PC-3 (cell line): ENCODE results near the gene DNAH1. TPM values are rescaled to one million over a fixed set of nuclear protein-coding genes. Genes with fewer than 3 reads are reported as not detected.
A peak's percentile ranks its signal among the peaks of the same experiment; 100 is the strongest.

Experiments
- ATAC-seq: fragments of 200-7000 bp; cut with Tn5 transposase; 2 replicates; pipeline ENCODE4 v1.9.1; 2020; ENCODE audit warnings: mild to moderate bottlenecking, moderate library complexity
- Bru-seq: library from RNA; stranded (reverse); fragments of 400-500 nt; gene quantifications from one replicate; lab custom pipeline; 2021; lab: Mats Ljungman, UMichigan
- BruChase-seq, 2 experiments: library from RNA; stranded (reverse); fragments of 400-500 nt; gene quantifications; one replicate each; lab custom pipeline; 2021; lab: Mats Ljungman, UMichigan
- BruUV-seq: library from RNA; stranded (reverse); fragments of 400-500 nt; replicated peaks from 2 replicates; lab custom pipeline; 2021; lab: Mats Ljungman, UMichigan
- CTCF ChIA-PET: fragments of 300-600 bp; sonication (Branson Sonifier 250); formaldehyde crosslinking; loops from one replicate; lab custom pipeline; 2022; ENCODE audit warnings: antibody characterized with exemption; lab: Charles Lee
- POLR2A ChIA-PET: fragments of 300-600 bp; sonication (Branson Sonifier 250); formaldehyde crosslinking; loops from one replicate; lab custom pipeline; 2022; ENCODE audit warnings: antibody characterized with exemption; ENCODE audit not compliant: unreplicated experiment; lab: Charles Lee
- DNase-seq: peaks from one replicate; pipeline ENCODE4 v3.0.0-alpha.2; 2015
- H2AFZ ChIP-seq: fragments of 300-600 bp; sonication (generic); 2 replicates; pipeline ENCODE4 v1.6.0; 2016; ENCODE audit warnings: antibody characterized with exemption, low read length
- H3F3A ChIP-seq: fragments of 300-600 bp; sonication (generic); one replicate; pipeline ENCODE4 v1.6.0; 2017; ENCODE audit warnings: antibody characterized with exemption, low read length, control low read depth, mild to moderate bottlenecking; ENCODE audit not compliant: unreplicated experiment
- H3K27ac ChIP-seq: fragments of 300-600 bp; sonication (generic); 2 replicates; pipeline ENCODE4 v1.5.1; 2016; ENCODE audit warnings: mild to moderate bottlenecking, low read length
- H3K27me3 ChIP-seq: fragments of 300-600 bp; sonication (generic); 2 replicates; pipeline ENCODE4 v1.6.1; 2016; ENCODE audit warnings: low read length, mixed read lengths
- H3K36me3 ChIP-seq: fragments of 300-600 bp; sonication (generic); 2 replicates; pipeline ENCODE4 v1.6.1; 2016; ENCODE audit warnings: low read depth, mixed run types, low read length, mixed read lengths
- H3K4me1 ChIP-seq: fragments of 300-600 bp; sonication (generic); 2 replicates; pipeline ENCODE4 v1.5.1; 2016; ENCODE audit warnings: low read length; ENCODE audit not compliant: insufficient read depth
- H3K4me2 ChIP-seq: fragments of 300-600 bp; sonication (generic); 2 replicates; pipeline ENCODE4 v1.6.0; 2016; ENCODE audit warnings: low read length
- H3K4me3 ChIP-seq: fragments of 300-600 bp; sonication (generic); 2 replicates; pipeline ENCODE4 v1.5.1; 2016; ENCODE audit warnings: mild to moderate bottlenecking, low read length, mixed read lengths
- H3K79me2 ChIP-seq: fragments of 300-600 bp; sonication (generic); 2 replicates; pipeline ENCODE4 v1.6.1; 2017; ENCODE audit warnings: low read length, mixed read lengths
- H3K9ac ChIP-seq: fragments of 300-600 bp; sonication (generic); 2 replicates; pipeline ENCODE4 v1.6.0; 2016; ENCODE audit warnings: mild to moderate bottlenecking, low read length
- H3K9me2 ChIP-seq: fragments of 300-600 bp; sonication (generic); replicated peaks from 2 replicates; pipeline ENCODE4 v1.6.1; 2016; ENCODE audit warnings: mixed run types, low read length, mixed read lengths
- H3K9me3 ChIP-seq: fragments of 300-600 bp; sonication (generic); 2 replicates; pipeline ENCODE4 v1.6.1; 2016; ENCODE audit warnings: low read length, mixed read lengths
- H4K20me1 ChIP-seq: fragments of 300-600 bp; sonication (generic); 2 replicates; pipeline ENCODE4 v1.6.1; 2016; ENCODE audit warnings: low read length, mixed read lengths
- EZH2 ChIP-seq: fragments of 300-600 bp; sonication (generic); IDR thresholded peaks from one replicate; pipeline ENCODE4 v1.6.1; 2017; ENCODE audit warnings: antibody characterized with exemption, mild to moderate bottlenecking, low read length; ENCODE audit not compliant: unreplicated experiment
- EZH2phosphoT487 ChIP-seq: fragments of 300-600 bp; sonication (generic); IDR thresholded peaks from 2 replicates; pipeline ENCODE4 v1.6.1; 2018; ENCODE audit warnings: mild to moderate bottlenecking, antibody characterized with exemption, low read length, borderline replicate concordance
- intact Hi-C: fragments of 100-400 bp; cut with micrococcal nuclease; formaldehyde crosslinking; loops from 2 replicates; pipeline ENCODE4 v1.9.0; 2023
- long read RNA-seq: library from polyadenylated mRNA; unstranded; transcript quantifications from one replicate; pipeline ENCODE4 v2.0.0, GENCODE V29; 2021; ENCODE audit not compliant: unreplicated experiment
- total RNA-seq: library from RNA; depleted of rRNA; stranded (reverse); fragments of >200 nt; gene quantifications from 2 replicates; pipeline ENCODE4 v1.2.3, GENCODE V29; 2014; rRNA removed
- TF ChIP-seq, protein P1 (sequence below): fragments of 300-600 bp; sonication (generic); conservative IDR thresholded peaks from 2 replicates; pipeline ENCODE4 v1.5.1; 2017; ENCODE audit warnings: antibody characterized with exemption, low read depth, mild to moderate bottlenecking, low read length

Gene DNAH1
- total RNA-seq (2.2 and 3.3 TPM in 2 replicates), Bru-seq, nascent RNA (percentile 53 among the genes with signal in this experiment), BruChase-seq, experiment 1, labeled RNA remaining after a 6-hour chase (percentile 61 among the genes with signal in this experiment), BruChase-seq, experiment 2, labeled RNA remaining after a 2-hour chase (percentile 67 among the genes with signal in this experiment)
- long read RNA-seq, partial matches to known transcripts, result 11 of 17 reads
- long read RNA-seq, other reads (novel, unspliced or antisense), result 6 of 17 reads

DNA sequence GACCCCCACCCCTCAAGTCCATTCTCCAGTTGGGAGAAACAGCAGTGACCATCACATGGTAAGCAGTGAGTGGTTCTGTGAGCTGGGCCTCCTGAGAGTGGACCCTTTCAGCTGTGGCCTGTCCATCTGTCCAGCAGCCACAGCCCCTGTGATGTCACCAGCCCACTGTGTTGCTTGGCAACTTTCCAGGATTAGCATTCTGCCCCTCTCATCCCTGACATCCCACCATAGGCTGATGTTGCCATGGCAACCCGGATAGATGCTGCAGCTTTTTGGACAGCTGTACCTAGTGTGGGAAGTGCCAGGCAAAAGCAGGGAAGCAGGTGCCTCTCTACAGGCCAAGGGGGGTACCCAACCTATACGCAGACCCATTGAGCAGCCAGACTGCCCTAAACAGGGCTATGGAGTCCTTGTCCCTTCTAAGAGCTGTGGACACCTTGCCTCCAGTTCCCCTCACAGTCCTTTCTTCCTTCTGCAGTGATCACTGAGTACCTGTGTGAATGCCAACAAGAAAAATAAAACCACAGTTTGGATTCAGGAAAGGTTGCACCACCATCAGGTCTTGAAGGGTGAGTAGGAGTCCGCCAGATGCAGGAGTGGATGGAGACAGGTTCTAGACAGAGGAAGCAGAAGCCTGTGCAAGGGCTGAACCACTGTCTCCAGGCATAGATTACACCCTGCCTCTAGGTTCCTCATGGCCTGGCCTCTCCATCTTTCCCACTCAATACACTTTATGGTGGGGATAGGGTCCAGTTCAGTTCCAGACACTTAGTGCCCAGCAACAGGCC lies at the start of gene DNAH1:
TSS of gene DNAH1 (plus strand) at position 343 of the 788 bp plus-strand sequence. CDS start 6,124 bp downstream, outside the sequence.
- ATAC-seq, result no peak
- Histone ChIP-seq H3K36me3 (no peaks in the 10 kb centered on the region), H3K9me3 (no peaks in the 10 kb centered on the region), H3K4me2 (no peak within 1 kb of the TSS), H3K27ac (no peak within 1 kb of the TSS), H3K4me3 (no peak within 1 kb of the TSS), H3K27me3 (no peaks in the 10 kb centered on the region), H2AFZ (no peak within 1 kb of the TSS), H3K4me1 (peaks cover 10% of the 10 kb centered on the region), H3K79me2 (no peaks in the 10 kb centered on the region), H3K9me2 (no peaks in the 10 kb centered on the region), H4K20me1 (no peaks in the 10 kb centered on the region), H3F3A (no peaks in the 10 kb centered on the region), H3K9ac (no peak within 1 kb of the TSS)
- BruUV-seq, result no TSS peak
- TF ChIP-seq EZH2phosphoT487, result no peak
- no peak for TF ChIP-seq EZH2
- TF ChIP-seq, protein P1, sequence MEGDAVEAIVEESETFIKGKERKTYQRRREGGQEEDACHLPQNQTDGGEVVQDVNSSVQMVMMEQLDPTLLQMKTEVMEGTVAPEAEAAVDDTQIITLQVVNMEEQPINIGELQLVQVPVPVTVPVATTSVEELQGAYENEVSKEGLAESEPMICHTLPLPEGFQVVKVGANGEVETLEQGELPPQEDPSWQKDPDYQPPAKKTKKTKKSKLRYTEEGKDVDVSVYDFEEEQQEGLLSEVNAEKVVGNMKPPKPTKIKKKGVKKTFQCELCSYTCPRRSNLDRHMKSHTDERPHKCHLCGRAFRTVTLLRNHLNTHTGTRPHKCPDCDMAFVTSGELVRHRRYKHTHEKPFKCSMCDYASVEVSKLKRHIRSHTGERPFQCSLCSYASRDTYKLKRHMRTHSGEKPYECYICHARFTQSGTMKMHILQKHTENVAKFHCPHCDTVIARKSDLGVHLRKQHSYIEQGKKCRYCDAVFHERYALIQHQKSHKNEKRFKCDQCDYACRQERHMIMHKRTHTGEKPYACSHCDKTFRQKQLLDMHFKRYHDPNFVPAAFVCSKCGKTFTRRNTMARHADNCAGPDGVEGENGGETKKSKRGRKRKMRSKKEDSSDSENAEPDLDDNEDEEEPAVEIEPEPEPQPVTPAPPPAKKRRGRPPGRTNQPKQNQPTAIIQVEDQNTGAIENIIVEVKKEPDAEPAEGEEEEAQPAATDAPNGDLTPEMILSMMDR, result no peak
- intact Hi-C loops, result no loop called here
- CTCF ChIA-PET, result no interaction called here
- POLR2A ChIA-PET, result no interaction called here
- DNase-seq, result no peak

DNA sequence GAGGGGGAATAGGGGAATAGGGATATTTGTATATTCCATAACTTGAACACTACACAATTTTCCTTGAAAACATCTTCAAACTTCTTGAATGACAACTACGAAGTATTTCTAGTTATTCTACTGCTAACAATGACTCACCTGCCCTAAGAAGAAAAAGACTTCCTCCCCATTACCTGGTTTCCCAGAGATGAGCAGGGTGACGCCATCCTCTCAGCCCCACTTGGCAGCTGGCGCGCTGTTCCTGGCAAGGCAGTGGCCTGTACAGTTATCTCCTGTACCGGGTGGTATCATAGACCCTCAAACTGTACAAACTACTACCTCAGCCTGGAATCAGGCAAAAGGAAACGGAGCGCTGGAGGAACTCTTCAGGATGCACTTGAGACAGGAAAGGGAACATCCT lies 48.1 kb upstream of the DNAH1 start:
- ChIA-PET CTCF (interaction anchor here (0.6 kb wide), 1 partner anchor 71 kb away, joined by 3 read pairs; no protein-coding TSS in a partner anchor), POLR2A (no interaction called here)
- Histone ChIP-seq H3K9me3 (no peaks in the 10 kb centered on the region), H3K4me2 (no peak overlapping the region), H3K4me3 (no peak overlapping the region), H3K27me3 (no peaks in the 10 kb centered on the region), H4K20me1 (peaks cover 58% of the 10 kb centered on the region), H3K36me3 (peaks cover 79% of the 10 kb centered on the region), H3K9me2 (no peaks in the 10 kb centered on the region), H3F3A (peaks cover 7% of the 10 kb centered on the region), H3K4me1 (peaks cover 11% of the 10 kb centered on the region), H3K79me2 (peaks cover 94% of the 10 kb centered on the region), H3K9ac (no peak overlapping the region), H2AFZ (no peak overlapping the region), H3K27ac (no peak overlapping the region)
- intact Hi-C loops, result no loop called here
- ATAC-seq, result peak; percentile 86
- TF ChIP-seq EZH2phosphoT487 (no peak), EZH2 (no peak)
- TF ChIP-seq, protein P1, result no peak
- peak; percentile 55 for DNase-seq
- BruUV-seq, result no TSS peak

DNA sequence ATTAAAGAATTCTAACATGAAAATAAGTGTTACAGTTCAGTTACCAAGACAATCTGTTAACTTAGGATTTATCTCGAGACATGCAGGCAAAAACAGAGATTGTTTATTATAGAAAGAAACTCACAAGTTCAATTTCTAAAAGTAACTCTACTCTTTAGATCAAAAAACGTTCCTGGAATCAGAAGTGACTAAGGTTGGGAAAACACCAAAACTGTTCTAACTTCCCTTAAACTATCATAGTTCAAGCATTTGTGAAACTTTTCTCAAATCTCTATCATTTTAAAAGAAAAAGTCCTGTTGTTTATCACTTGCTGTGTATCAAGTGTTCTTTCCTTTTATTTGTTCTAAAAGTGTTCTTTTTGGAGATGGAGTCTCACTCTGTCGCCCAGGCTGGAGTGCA lies 46.3 kb upstream of the DNAH1 start:
- Histone ChIP-seq H3K9me3 (no peaks in the 10 kb centered on the region), H3F3A (peaks cover 7% of the 10 kb centered on the region), H3K27me3 (no peaks in the 10 kb centered on the region), H2AFZ (no peak overlapping the region), H4K20me1 (peaks cover 68% of the 10 kb centered on the region), H3K9me2 (no peaks in the 10 kb centered on the region), H3K4me2 (no peak overlapping the region), H3K4me1 (peaks cover 11% of the 10 kb centered on the region), H3K79me2 (peaks cover 95% of the 10 kb centered on the region), H3K36me3 (peaks cover 78% of the 10 kb centered on the region), H3K4me3 (no peak overlapping the region), H3K9ac (no peak overlapping the region), H3K27ac (no peak overlapping the region)
- DNase-seq (no peak), ATAC-seq (no peak)
- intact Hi-C loops, result no loop called here
- ChIA-PET POLR2A (no interaction called here), CTCF (no interaction called here)
- no TSS peak for BruUV-seq
- TF ChIP-seq, protein P1, result no peak
- no peak for TF ChIP-seq EZH2
- no peak for TF ChIP-seq EZH2phosphoT487
